ENCODE data around the gene ATG2A.
A peak's percentile ranks its signal among the peaks of the same experiment; 100 is the strongest.

The ATG2A gene

GRCh38 chr11:64905516-64906313 lies 11.3 kb downstream of the ATG2A start:
- DNase-seq (ENCODE audit: low read depth in 1 of 2, low spot score in 1 of 2): no peak

GRCh38 chr11:64903291-64903833 lies 13.6 kb downstream of the ATG2A start:
- DNase-seq (ENCODE audit: low read depth in 1 of 2, low spot score in 1 of 2): no peak

- DNase-seq (ENCODE audit: low read depth in 1 of 2, low spot score in 1 of 2): no peak
Observed at GRCh38 chr11:64902102-64902900, 14.7 kb downstream of the ATG2A start.

- no peak for DNase-seq (ENCODE audit: low read depth in 1 of 2, low spot score in 1 of 2)
Observed at GRCh38 chr11:64900774-64901173, 16.2 kb downstream of the ATG2A start.

- DNase-seq (ENCODE audit: low read depth in 1 of 2, low spot score in 1 of 2): peak; percentile 38 to 41
Observed at GRCh38 chr11:64900263-64900678, 16.7 kb downstream of the ATG2A start.

GRCh38 chr11:64898541-64898940 lies 18.5 kb downstream of the ATG2A start:
- DNase-seq (ENCODE audit: low read depth in 1 of 2, low spot score in 1 of 2): no peak

- no peak for DNase-seq (ENCODE audit: low read depth in 1 of 2, low spot score in 1 of 2)
Observed at GRCh38 chr11:64898076-64898445, 18.9 kb downstream of the ATG2A start.

- no peak for DNase-seq (ENCODE audit: low read depth in 1 of 2, low spot score in 1 of 2)
Observed at GRCh38 chr11:64897381-64898075, 19.5 kb downstream of the ATG2A start.

GRCh38 chr11:64896448-64897022 lies 20.5 kb downstream of the ATG2A start:
- no peak for DNase-seq (ENCODE audit: low read depth in 1 of 2, low spot score in 1 of 2)

- no peak for DNase-seq (ENCODE audit: low read depth in 1 of 2, low spot score in 1 of 2)
Observed at GRCh38 chr11:64894812-64895452, 22.1 kb downstream of the ATG2A start.

GRCh38 chr11:64894070-64894811 lies 22.8 kb downstream of the ATG2A start:
- DNase-seq (ENCODE audit: low read depth in 1 of 2, low spot score in 1 of 2): peak; percentile 80 to 92

- DNase-seq (ENCODE audit: low read depth in 1 of 2, low spot score in 1 of 2): no peak
Observed at GRCh38 chr11:64893194-64894069, 23.6 kb downstream of the ATG2A start.

GRCh38 chr11:64892838-64893193 lies 24.2 kb downstream of the ATG2A start:
- no peak for DNase-seq (ENCODE audit: low read depth in 1 of 2, low spot score in 1 of 2)

- DNase-seq (ENCODE audit: low read depth in 1 of 2, low spot score in 1 of 2): no peak
Observed at GRCh38 chr11:64892411-64892831, 24.6 kb downstream of the ATG2A start.

GRCh38 chr11:64891880-64892279 lies 25.1 kb downstream of the ATG2A start:
- no peak for DNase-seq (ENCODE audit: low read depth in 1 of 2, low spot score in 1 of 2)

- DNase-seq (ENCODE audit: low read depth in 1 of 2, low spot score in 1 of 2): no peak
Observed at GRCh38 chr11:64891215-64891848, 25.7 kb downstream of the ATG2A start.

GRCh38 chr11:64890522-64890939 lies 26.5 kb downstream of the ATG2A start:
- no peak for DNase-seq (ENCODE audit: low read depth in 1 of 2, low spot score in 1 of 2)

- no peak for DNase-seq (ENCODE audit: low read depth in 1 of 2, low spot score in 1 of 2)
Observed at GRCh38 chr11:64888729-64889511, 28.1 kb downstream of the ATG2A start.
